ENCODE results near the gene OTOS.

Gene OTOS

GRCh38 chr2:240183006-240183874, 42.8 kb upstream of the OTOS start:
- ATAC-seq, result no peak
- TF ChIP-seq, protein P1, sequence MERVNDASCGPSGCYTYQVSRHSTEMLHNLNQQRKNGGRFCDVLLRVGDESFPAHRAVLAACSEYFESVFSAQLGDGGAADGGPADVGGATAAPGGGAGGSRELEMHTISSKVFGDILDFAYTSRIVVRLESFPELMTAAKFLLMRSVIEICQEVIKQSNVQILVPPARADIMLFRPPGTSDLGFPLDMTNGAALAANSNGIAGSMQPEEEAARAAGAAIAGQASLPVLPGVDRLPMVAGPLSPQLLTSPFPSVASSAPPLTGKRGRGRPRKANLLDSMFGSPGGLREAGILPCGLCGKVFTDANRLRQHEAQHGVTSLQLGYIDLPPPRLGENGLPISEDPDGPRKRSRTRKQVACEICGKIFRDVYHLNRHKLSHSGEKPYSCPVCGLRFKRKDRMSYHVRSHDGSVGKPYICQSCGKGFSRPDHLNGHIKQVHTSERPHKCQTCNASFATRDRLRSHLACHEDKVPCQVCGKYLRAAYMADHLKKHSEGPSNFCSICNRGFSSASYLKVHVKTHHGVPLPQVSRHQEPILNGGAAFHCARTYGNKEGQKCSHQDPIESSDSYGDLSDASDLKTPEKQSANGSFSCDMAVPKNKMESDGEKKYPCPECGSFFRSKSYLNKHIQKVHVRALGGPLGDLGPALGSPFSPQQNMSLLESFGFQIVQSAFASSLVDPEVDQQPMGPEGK (CRISPR knock-in tag; IDR thresholded peaks at IDR 0.05; ENCODE audit: borderline replicate concordance), result no peak
- TF ChIP-seq, protein P2, sequence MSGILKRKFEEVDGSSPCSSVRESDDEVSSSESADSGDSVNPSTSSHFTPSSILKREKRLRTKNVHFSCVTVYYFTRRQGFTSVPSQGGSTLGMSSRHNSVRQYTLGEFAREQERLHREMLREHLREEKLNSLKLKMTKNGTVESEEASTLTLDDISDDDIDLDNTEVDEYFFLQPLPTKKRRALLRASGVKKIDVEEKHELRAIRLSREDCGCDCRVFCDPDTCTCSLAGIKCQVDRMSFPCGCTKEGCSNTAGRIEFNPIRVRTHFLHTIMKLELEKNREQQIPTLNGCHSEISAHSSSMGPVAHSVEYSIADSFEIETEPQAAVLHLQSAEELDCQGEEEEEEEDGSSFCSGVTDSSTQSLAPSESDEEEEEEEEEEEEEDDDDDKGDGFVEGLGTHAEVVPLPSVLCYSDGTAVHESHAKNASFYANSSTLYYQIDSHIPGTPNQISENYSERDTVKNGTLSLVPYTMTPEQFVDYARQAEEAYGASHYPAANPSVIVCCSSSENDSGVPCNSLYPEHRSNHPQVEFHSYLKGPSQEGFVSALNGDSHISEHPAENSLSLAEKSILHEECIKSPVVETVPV (CRISPR knock-in tag; IDR thresholded peaks at IDR 0.05), result no peak
- TF ChIP-seq OSR1 (CRISPR knock-in tag; IDR thresholded peaks at IDR 0.05) (no peak), PPARA (CRISPR knock-in tag; IDR thresholded peaks at IDR 0.05; ENCODE audit: borderline replicate concordance) (no peak), TCF4 (CRISPR knock-in tag; IDR thresholded peaks at IDR 0.05; ENCODE audit: borderline replicate concordance) (no peak), ISL1 (CRISPR knock-in tag; IDR thresholded peaks at IDR 0.05) (no peak), SNAI2 (CRISPR knock-in tag; IDR thresholded peaks at IDR 0.05) (no peak), CSDC2 (CRISPR knock-in tag; IDR thresholded peaks at IDR 0.05) (no peak), GLIS3 (CRISPR knock-in tag; IDR thresholded peaks at IDR 0.05) (no peak), BACH2 (CRISPR knock-in tag; IDR thresholded peaks at IDR 0.05; ENCODE audit: borderline replicate concordance) (no peak), ZNF8 (CRISPR knock-in tag; IDR thresholded peaks at IDR 0.05) (no peak), CREB5 (CRISPR knock-in tag; IDR thresholded peaks at IDR 0.05; ENCODE audit: low read depth) (no peak), ZC3H10 (CRISPR knock-in tag; IDR thresholded peaks at IDR 0.05) (no peak)
- TF ChIP-seq, protein P3, sequence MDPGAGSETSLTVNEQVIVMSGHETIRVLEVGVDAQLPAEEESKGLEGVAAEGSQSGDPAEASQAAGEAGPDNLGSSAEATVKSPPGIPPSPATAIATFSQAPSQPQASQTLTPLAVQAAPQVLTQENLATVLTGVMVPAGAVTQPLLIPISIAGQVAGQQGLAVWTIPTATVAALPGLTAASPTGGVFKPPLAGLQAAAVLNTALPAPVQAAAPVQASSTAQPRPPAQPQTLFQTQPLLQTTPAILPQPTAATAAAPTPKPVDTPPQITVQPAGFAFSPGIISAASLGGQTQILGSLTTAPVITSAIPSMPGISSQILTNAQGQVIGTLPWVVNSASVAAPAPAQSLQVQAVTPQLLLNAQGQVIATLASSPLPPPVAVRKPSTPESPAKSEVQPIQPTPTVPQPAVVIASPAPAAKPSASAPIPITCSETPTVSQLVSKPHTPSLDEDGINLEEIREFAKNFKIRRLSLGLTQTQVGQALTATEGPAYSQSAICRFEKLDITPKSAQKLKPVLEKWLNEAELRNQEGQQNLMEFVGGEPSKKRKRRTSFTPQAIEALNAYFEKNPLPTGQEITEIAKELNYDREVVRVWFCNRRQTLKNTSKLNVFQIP (CRISPR knock-in tag; IDR thresholded peaks at IDR 0.05; ENCODE audit: borderline replicate concordance, low read depth), result no peak

DNA sequence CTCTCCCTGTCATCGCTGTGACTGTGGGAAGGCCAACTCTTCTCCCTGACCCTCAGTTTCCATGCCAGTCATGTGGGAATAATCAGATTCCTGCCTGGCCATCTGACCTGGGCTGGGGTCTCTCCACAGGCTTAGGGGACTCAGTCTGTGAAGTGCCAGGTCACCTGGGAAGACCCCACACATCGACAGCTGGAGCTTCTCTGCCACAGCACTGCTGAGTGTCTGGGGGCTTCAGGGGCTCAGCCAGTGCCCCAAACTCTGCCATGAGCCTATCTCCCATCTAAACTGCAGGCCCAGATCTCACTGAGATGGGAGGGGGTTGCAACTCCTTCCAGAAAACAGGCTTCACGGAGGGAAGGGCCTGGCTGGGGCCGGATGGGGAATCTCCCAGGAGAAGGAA, 42.0 kb upstream of the OTOS start:
- ATAC-seq, result no peak
- TF ChIP-seq ESRRG (CRISPR knock-in tag; IDR thresholded peaks at IDR 0.05) (no peak), ISL1 (CRISPR knock-in tag; IDR thresholded peaks at IDR 0.05) (no peak), BACH2 (CRISPR knock-in tag; IDR thresholded peaks at IDR 0.05; ENCODE audit: borderline replicate concordance) (no peak), ZC3H10 (CRISPR knock-in tag; IDR thresholded peaks at IDR 0.05) (no peak), OSR1 (CRISPR knock-in tag; IDR thresholded peaks at IDR 0.05) (no peak), PPARA (CRISPR knock-in tag; IDR thresholded peaks at IDR 0.05; ENCODE audit: borderline replicate concordance) (no peak), TSHZ2 (CRISPR knock-in tag; IDR thresholded peaks at IDR 0.05) (no peak), RARB (CRISPR knock-in tag; IDR thresholded peaks at IDR 0.05) (no peak), CREB5 (CRISPR knock-in tag; IDR thresholded peaks at IDR 0.05; ENCODE audit: low read depth) (no peak), SNAI2 (CRISPR knock-in tag; IDR thresholded peaks at IDR 0.05) (no peak), ZNF70 (CRISPR knock-in tag; IDR thresholded peaks at IDR 0.05) (no peak), ZFP30 (CRISPR knock-in tag; IDR thresholded peaks at IDR 0.05) (no peak), ARNTL (CRISPR knock-in tag; IDR thresholded peaks at IDR 0.05; ENCODE audit: borderline replicate concordance, low read depth) (no peak), ZNF8 (CRISPR knock-in tag; IDR thresholded peaks at IDR 0.05) (no peak), TOX (CRISPR knock-in tag; IDR thresholded peaks at IDR 0.05; ENCODE audit: borderline replicate concordance) (no peak), ZNF565 (CRISPR knock-in tag; conservative IDR thresholded peaks at IDR 0.05; ENCODE audit: low read depth) (no peak), TCF4 (CRISPR knock-in tag; IDR thresholded peaks at IDR 0.05; ENCODE audit: borderline replicate concordance) (no peak)
- TF ChIP-seq, protein P1 (CRISPR knock-in tag; IDR thresholded peaks at IDR 0.05; ENCODE audit: borderline replicate concordance), result no peak
- TF ChIP-seq, protein P3 (CRISPR knock-in tag; IDR thresholded peaks at IDR 0.05; ENCODE audit: borderline replicate concordance, low read depth), result no peak

Measured in SK-N-SH treated with all-trans-retinoic acid at 6 μM for 48 hours (cell line).